HG03095 (cell line): Measurements from ENCODE around the gene GRB10.

Experiments used
- ATAC-seq: cut with Tn5 transposase; IDR thresholded peaks from one replicate; pipeline ENCODE4 v1.9.1; 2021; ENCODE audit warnings: moderate library complexity; ENCODE audit not compliant: unreplicated experiment

Gene GRB10

GRCh38 chr7:50658696-50659095 is 124.0 kb downstream of the GRB10 start:
- no peak for ATAC-seq

GRCh38 chr7:50657912-50658311 is 124.8 kb downstream of the GRB10 start:
- ATAC-seq, result no peak

DNA sequence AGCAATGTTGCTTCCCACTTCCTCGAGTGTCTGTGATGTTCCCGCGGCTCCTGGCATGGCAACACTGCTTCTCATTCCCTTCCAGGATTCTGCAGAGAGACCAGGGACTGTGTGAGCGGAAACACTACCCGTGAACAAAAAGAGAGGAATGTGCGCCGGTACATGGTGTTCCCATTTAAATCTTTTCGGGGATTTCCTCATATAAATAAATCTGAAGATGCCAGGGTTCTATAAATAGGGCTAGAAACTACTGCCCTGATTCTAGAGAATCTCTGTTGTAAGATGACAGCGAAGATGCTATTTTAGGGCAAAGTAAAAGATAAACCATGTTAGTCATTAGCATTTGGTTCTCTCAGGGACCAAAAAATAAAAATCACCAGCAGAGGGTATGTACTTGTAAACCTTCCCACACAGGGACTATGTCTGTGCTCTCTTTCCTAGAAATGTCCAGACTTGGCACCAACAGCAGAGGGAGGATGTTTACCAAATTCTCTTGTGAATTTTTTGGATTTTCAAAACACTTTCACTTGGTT is 125.3 kb downstream of the GRB10 start:
- no peak for ATAC-seq

DNA sequence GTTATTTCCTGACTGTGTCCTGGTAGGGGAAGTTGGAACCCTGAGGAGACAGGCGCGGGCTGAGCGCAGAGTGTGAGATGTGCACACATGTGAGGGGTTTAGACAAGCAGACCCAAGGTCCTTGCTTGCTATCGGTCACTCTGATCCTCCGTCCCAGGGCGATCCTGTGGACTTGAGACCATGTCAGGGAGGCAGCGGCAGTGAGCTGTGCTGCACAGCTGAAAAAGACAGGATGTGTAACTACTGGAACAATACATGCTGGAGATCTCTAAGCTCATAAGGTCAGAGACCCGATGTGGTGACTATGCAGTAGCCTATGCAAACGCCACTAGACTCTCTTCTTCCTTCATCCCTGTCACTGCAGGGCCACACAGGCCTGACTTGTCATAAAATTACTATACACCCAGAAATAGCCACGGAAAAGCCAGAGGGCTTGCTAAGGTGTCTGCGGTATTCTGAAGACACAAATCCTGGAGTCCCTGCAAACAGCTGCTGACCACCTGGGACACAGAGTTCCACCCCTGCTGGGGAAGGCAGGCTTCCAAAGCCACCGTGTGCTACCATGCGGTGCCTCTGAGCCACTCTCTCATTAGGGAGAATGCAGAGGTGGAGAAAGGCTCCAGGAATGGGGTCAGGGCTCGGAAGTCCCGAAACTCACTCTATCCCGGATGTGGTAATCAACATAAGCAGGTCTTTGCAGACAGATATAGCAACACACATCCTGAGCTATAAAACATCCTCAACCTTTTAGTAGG is 126.4 kb downstream of the GRB10 start:
- no peak for ATAC-seq

GRCh38 chr7:50655490-50655889 is 127.2 kb downstream of the GRB10 start:
- ATAC-seq, result no peak

GRCh38 chr7:50655020-50655419 is 127.7 kb downstream of the GRB10 start:
- ATAC-seq, result no peak

GRCh38 chr7:50653981-50654425 is 128.7 kb downstream of the GRB10 start:
- no peak for ATAC-seq

DNA sequence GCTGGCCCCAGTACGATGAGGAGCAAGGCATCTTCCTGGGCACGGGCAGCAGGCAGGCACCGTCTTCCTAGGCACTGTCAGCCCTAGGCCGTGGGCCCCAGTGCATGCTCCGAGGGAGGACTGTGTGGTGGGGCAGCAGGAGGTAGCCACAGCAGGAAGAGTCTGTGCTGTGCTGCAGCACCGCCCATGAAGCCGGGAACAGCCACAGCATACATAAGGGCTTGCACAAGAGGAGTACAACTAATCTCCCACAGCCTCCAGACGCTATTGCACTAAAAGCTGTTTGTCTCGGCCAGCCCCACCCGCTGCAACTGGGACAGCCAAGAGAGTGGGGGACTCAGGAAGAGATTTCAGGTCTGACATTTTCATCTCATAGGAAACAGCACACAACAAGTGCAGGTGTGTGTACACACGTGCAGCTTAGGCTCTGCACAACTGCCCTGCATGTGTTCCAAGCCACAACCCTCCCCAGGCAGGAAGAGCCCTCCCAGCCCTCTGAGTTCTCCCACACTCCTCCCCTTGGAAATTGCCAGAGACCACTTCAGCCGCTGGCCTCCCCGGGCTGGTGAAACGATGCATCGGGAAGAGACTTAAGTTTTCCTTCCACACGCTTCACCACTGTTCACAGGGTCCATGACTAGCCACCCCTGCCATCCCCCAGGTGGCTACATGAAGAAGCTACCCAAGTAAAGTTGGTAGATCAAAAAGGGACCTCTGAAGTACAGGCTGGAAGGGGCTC is 129.4 kb downstream of the GRB10 start:
- ATAC-seq, result no peak

DNA sequence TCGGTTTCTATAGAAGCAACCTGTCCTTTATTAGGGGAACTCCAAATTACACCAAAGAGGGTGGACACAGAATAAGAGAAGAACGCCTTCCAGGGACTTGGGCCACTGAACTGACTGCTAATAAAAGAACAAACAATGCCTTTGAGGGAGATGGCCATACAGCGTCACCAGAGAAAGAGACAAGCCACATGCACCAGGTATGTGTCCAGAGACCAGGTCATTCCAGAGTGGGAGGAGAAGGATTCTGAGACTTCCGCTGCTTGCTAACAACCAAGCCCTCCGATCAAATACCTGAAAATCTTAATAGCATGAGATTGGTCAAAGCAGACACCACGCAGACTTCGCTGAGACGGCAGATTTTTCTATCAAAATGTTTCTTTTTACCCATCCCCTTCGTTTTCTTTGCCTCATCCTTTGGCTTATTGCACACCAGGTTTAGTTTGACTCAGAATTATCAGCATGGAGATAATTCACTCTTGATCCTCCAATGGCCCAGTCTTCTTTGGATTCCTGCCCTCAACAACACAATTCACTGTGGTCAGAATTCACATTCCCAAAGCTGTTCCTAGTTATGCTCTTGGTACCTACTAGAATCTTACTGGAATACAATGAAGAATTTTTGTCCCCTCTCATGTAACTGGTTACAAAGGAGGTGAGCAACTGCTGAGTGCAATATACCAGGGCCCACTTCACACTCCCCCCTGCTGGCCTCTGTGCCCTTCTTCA is 130.1 kb downstream of the GRB10 start:
- no peak for ATAC-seq

GRCh38 chr7:50651271-50651989 is 131.3 kb downstream of the GRB10 start:
- ATAC-seq, result peak; percentile 70

GRCh38 chr7:50650057-50650664 is 132.5 kb downstream of the GRB10 start:
- no peak for ATAC-seq

- no peak for ATAC-seq
Observed at GRCh38 chr7:50649259-50649885, 133.3 kb downstream of the GRB10 start.

GRCh38 chr7:50648570-50649169 is 134.0 kb downstream of the GRB10 start:
- no peak for ATAC-seq

DNA sequence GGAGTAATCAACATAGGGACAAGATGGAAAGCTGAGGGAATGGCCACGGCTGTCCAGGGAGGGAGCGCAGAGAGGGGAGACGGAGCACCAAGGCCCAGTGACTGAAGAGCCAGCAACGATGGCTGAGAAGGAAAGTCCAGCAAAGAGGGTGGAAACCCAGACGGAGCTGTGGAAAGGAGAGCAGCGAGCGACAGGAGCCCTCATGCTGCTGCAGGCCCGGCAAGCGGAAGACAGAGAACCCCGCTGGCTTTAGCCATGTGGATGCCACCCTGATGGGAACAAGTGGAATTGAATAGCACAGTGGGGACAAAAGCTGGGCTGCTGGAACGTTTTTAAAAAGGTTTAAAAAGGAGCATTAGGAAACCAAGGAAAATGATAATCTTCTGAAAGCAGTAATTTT is 134.6 kb downstream of the GRB10 start:
- ATAC-seq, result no peak

DNA sequence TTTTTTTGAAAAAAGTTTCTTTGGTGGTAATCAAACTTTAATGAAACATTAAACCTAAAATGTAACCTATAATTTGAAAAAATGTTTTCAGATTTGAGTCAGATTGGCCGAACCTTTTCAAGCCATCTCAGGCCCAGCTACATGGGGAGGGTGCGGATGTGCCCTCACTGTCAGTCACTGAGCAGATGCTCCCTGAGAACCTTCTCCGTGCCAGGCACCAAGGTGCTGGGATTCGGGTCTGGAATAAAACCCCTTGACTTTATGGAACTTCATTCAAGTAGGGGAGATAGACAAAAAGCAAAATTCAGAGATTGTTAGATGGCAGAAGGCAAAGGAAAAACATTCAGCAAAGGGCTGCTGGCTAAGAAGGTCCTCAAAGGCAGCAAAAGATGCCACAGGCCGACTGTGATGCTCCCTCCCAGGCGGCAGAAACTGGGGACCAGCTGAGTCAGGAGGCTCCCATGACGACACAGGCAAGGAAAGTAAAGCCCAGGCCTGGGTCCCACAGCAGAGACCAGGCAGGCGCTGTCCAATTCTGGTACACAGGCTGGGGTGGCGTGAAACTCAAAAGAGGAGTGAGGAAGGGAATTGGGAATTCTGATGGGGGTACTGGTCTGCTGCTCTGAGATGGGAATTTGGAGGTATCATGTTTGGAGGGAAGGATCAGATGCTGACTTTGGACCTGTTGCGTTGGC is 135.3 kb downstream of the GRB10 start:
- ATAC-seq, result no peak

- no peak for ATAC-seq
Observed at GRCh38 chr7:50646069-50646468, 136.6 kb downstream of the GRB10 start.

DNA sequence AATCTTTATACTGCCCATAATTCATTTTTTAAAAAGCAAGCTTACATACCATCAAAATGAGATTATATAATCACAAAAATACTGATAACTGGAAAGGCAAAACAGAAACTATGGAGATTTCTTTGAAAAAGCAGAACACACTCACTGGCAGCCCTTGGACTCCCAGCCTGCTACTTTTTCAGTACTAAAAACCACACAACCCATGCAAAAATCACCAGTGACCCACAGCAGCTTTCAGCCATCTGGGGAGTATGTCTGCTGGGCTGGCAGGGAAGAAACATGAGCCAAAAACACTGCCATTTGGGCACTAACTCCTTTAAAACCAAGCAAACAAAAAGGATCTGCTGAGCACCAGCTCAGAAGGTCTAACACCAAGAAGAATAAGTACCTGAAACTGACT is 137.5 kb downstream of the GRB10 start:
- ATAC-seq, result no peak

DNA sequence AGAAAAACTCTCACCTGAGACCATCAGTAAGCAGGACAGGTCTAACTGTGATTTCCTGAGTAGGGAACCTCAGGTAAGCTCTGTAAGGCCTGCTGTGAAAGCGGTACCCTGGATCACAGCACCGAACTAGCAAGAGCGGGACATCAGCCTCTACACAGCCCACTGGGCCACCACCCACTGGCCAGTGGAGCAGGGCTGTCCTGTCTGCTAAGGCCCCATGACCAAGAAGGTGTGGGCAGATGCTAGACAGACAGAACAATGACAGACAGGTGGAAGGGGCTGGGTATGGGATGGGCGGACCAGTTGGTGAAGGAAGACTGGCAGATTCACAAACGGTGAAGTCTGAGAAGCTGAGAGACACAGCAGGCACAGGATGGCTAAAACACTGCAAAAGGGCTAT is 138.1 kb downstream of the GRB10 start:
- no peak for ATAC-seq

DNA sequence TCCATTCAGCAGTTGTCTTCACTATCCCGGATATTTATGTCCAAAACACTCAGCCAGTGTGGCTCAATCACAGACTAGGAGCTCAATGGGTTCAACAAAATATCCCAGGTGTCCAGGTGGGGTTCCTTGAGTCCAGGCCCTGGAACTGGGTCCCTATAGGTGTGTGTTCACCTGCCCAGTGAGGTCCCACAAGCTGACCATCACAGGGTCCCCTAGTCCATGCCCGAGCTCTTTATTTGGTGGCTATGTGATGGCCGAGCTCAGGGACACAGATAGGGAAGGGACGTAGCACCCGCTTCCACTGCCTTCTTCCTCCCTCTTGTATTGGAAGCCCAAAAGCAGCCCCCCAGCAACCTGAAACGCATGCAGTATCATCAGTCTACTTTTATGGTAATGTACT is 138.6 kb downstream of the GRB10 start:
- no peak for ATAC-seq
